Endothelial cell of umbilical vein (primary cell): ENCODE measurements around the gene RASL11A. TPM values are rescaled to one million over a fixed set of nuclear protein-coding genes. Genes with fewer than 3 reads are reported as not detected.

Experiments
- BruUV-seq: library from RNA; stranded (reverse); fragments of 400-500 nt; replicated peaks from 2 replicates; lab custom pipeline; 2021; lab: Mats Ljungman, UMichigan
- CTCF ChIA-PET: fragments of 300-600, 350-600 bp; sonication (Branson Sonifier 250); formaldehyde crosslinking; loops from one replicate; lab custom pipeline; 2021; ENCODE audit warnings: antibody characterized with exemption, inconsistent platforms; lab: Charles Lee
- POLR2A ChIA-PET: fragments of 300-600, 350-600 bp; sonication (Branson Sonifier 250); formaldehyde crosslinking; loops from one replicate; lab custom pipeline; 2021; ENCODE audit warnings: antibody characterized with exemption, inconsistent platforms; lab: Charles Lee
- DNase-seq: peaks from one replicate; pipeline ENCODE4 v3.0.0-alpha.2; 2011; ENCODE audit warnings: low read depth, low spot score
- FAIRE-seq: peaks from 2 replicates; lab custom pipeline; 2011; peaks lifted over from hg19 to GRCh38; lab: Jason Lieb, UNC
- H2AFZ ChIP-seq: 2 replicates; pipeline ENCODE4 v1.6.0; 2012; ENCODE audit warnings: low read depth, low read length, control low read depth, inconsistent platforms
- H3K27ac ChIP-seq: 2 replicates; pipeline ENCODE4 v1.5.1; 2011; ENCODE audit warnings: low read depth, mild to moderate bottlenecking, control low read depth, low read length, moderate library complexity; ENCODE audit not compliant: insufficient read depth
- H3K27me3 ChIP-seq, 2 experiments: 2 replicates each; pipeline versions ENCODE4 v1.6.0 to v1.6.1; 2011; ENCODE audit warnings: low read length in 2 of 2, mixed read lengths in 1 of 2; ENCODE audit not compliant: control insufficient read depth in 2 of 2, insufficient read depth in 2 of 2
- H3K36me3 ChIP-seq, 2 experiments: 2 replicates in 1 of 2; 3 replicates in 1 of 2; pipeline ENCODE4 v1.5.1; 2011; ENCODE audit warnings: low read length in 2 of 2, mild to moderate bottlenecking in 1 of 2, moderate library complexity in 1 of 2; ENCODE audit not compliant: control insufficient read depth in 2 of 2, insufficient read depth in 2 of 2; ENCODE audit errors: extremely low read depth in 1 of 2
- H3K4me1 ChIP-seq: 3 replicates; pipeline ENCODE4 v1.5.1; 2011; ENCODE audit warnings: mild to moderate bottlenecking, low read length; ENCODE audit not compliant: control insufficient read depth, insufficient read depth; ENCODE audit errors: extremely low read depth
- H3K4me2 ChIP-seq: 2 replicates; pipeline ENCODE4 v1.6.1; 2011; ENCODE audit warnings: low read length, control low read depth, mixed read lengths; ENCODE audit not compliant: insufficient read depth
- H3K4me3 ChIP-seq, 3 experiments: fragments of 200-600 bp in 1 of 3; sonication (generic), shearing (Covaris generic) in 1 of 3; replicated peaks in 1 of 3; 2 replicates each; pipeline ENCODE4 v1.5.1; 2011 to 2016; ENCODE audit warnings: control low read depth in 3 of 3, low read length in 3 of 3, mild to moderate bottlenecking in 2 of 3, inconsistent platforms in 1 of 3, low read depth in 1 of 3, moderate library complexity in 1 of 3; ENCODE audit not compliant: insufficient read depth in 1 of 3
- H3K79me2 ChIP-seq: 2 replicates; pipeline ENCODE4 v1.6.0; 2012; ENCODE audit warnings: low read length, inconsistent platforms; ENCODE audit not compliant: control insufficient read depth, insufficient read depth
- H3K9ac ChIP-seq: replicated peaks from 2 replicates; pipeline ENCODE3; 2011; ENCODE audit warnings: low read length, control low read depth; ENCODE audit not compliant: insufficient read depth; ENCODE audit errors: extremely low read depth
- H3K9me1 ChIP-seq: replicated peaks from 3 replicates; pipeline ENCODE4 v1.6.0; 2011; ENCODE audit warnings: mild to moderate bottlenecking, low read length; ENCODE audit not compliant: control insufficient read depth, insufficient read depth; ENCODE audit errors: extremely low read depth
- H3K9me3 ChIP-seq: replicated peaks from 2 replicates; pipeline ENCODE4 v1.5.1; 2012; ENCODE audit warnings: low read length, inconsistent platforms; ENCODE audit not compliant: control insufficient read depth, insufficient read depth
- H4K20me1 ChIP-seq: replicated peaks from 2 replicates; pipeline ENCODE3; 2011; ENCODE audit warnings: mild to moderate bottlenecking, low read length; ENCODE audit not compliant: control insufficient read depth, insufficient read depth; ENCODE audit errors: extremely low read depth
- CTCF ChIP-seq, 2 donors: IDR thresholded peaks; 1 replicate in 1 of 2; 2 replicates in 1 of 2; pipeline ENCODE4 v1.5.1; 2011; ENCODE audit warnings: low read length in 2 of 2, mild to moderate bottlenecking in 2 of 2, moderate library complexity in 2 of 2, control low read depth in 1 of 2, inconsistent platforms in 1 of 2, low read depth in 1 of 2; ENCODE audit not compliant: insufficient read depth in 1 of 2; ENCODE audit errors: extremely low read depth in 1 of 2
- EZH2 ChIP-seq: IDR thresholded peaks from 2 replicates; pipeline ENCODE4 v1.6.1; 2012; ENCODE audit warnings: borderline replicate concordance, low read depth, mild to moderate bottlenecking, moderate library complexity, low read length, inconsistent platforms; ENCODE audit not compliant: severe bottlenecking
- GATA2 ChIP-seq: IDR thresholded peaks from 2 replicates; pipeline ENCODE4 v1.7.0; 2011; ENCODE audit warnings: low read depth, mild to moderate bottlenecking, moderate library complexity, mixed read lengths, low read length; ENCODE audit not compliant: insufficient read length, insufficient read depth
- JUN ChIP-seq: IDR thresholded peaks from 2 replicates; pipeline ENCODE4 v1.6.1; 2011; ENCODE audit warnings: borderline replicate concordance, low read depth; ENCODE audit not compliant: insufficient read length, insufficient read depth
- MYC ChIP-seq: IDR thresholded peaks from one replicate; pipeline ENCODE4 v1.6.1; 2011; ENCODE audit warnings: mild to moderate bottlenecking, low read depth, low read length
- POLR2A ChIP-seq: IDR thresholded peaks from 2 replicates; pipeline ENCODE4 v1.6.1; 2012; ENCODE audit warnings: low read depth, mild to moderate bottlenecking, control low read depth, low read length
- POLR2AphosphoS5 ChIP-seq: IDR thresholded peaks from 2 replicates; pipeline ENCODE4 v1.6.1; 2012; ENCODE audit warnings: low read depth, mild to moderate bottlenecking, control low read depth, low read length, moderate library complexity; ENCODE audit not compliant: insufficient read depth
- dilution Hi-C: fragments of 300-500 bp; cut with MboI; formaldehyde crosslinking; loops from one replicate; pipeline ENCODE4 v1.15.0; 2019; ENCODE audit warnings: low sequenced_read_pairs; ENCODE audit not compliant: extremely low pct_ligation_motif_present
- intact Hi-C: fragments of 100-400 bp; cut with micrococcal nuclease; formaldehyde crosslinking; loops from one replicate; pipeline ENCODE4 v1.10.0; 2022
- polyA plus RNA-seq, 4 experiments: library from polyadenylated mRNA; depleted of rRNA in 3 of 4; stranded (reverse) in 3 of 4; unstranded in 1 of 4; fragments of >200 nt; gene quantifications; 2 replicates each; pipeline versions ENCODE4 v1.2.1 to v1.2.3, GENCODE V29; 2011 to 2012; ENCODE audit warnings: missing spikeins in 1 of 4
- total RNA-seq: library from RNA; stranded (reverse); gene quantifications from 2 replicates; pipeline ENCODE4 v1.2.3, GENCODE V29; 2021

RASL11A gene
- total and polyA plus RNA-seq, 2 donors (not counting 3 experiments of a cell fraction or from before 2014, with no cell fraction given) = 1.2 to 1.3 TPM

- H3K4me1 ChIP-seq = no peaks in the 10 kb centered on the region
- no peak overlapping the region for H3K9ac ChIP-seq
- no peaks in the 10 kb centered on the region for H4K20me1 ChIP-seq
- no peaks in the 10 kb centered on the region for H3K9me3 ChIP-seq
- BruUV-seq = no TSS peak
- H3K36me3 ChIP-seq = no peaks in the 10 kb centered on the region
- no peaks in the 10 kb centered on the region for H3K79me2 ChIP-seq
- FAIRE-seq (no peak), DNase-seq (no peak)
- no peak overlapping the region for H3K4me3 ChIP-seq
- no peak overlapping the region for H2AFZ ChIP-seq
- peaks cover 0 to 11% of the 10 kb centered on the region in 2 experiments for H3K27me3 ChIP-seq
- no peak overlapping the region for H3K4me2 ChIP-seq
- intact Hi-C loops (no loop called here), dilution Hi-C loops (no loop called here)
- no peaks in the 10 kb centered on the region for H3K9me1 ChIP-seq
- no peak for TF ChIP-seq EZH2
- no peak for TF ChIP-seq CTCF (IDR thresholded peaks at IDR 0.05; ENCODE audit: extremely low read depth in 1 of 2, insufficient read depth in 1 of 2, low read depth in 1 of 2, low read length in 2 of 2)
- no peak for TF ChIP-seq POLR2AphosphoS5
- no peak for TF ChIP-seq MYC
- no peak for TF ChIP-seq JUN
- TF ChIP-seq POLR2A = no peak
- POLR2A ChIA-PET = no interaction called here
- H3K27ac ChIP-seq = no peak overlapping the region
- CTCF ChIA-PET = no interaction called here
Observed at GRCh38 chr13:27228131-27228530, 42.5 kb upstream of the RASL11A start.

DNA sequence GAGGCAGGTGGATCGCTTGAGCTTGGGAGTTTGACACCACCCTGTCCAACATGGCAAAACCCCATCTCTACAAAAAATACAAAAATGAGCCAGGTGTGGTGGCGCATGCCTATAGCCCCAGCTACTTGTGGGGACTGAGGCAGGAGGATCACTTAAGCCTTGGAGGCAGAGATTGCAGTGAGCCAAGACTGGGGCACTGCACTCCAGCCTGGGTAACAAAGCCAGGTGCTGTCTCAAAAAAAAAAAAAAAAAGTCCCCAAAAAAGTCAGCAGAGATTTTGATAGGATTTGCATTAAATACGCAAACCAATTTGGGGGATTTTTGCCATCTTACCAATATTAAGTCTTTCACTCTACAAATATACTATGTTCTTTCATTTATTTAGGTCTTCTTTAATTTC, 41.0 kb upstream of the RASL11A start:
- H3K9ac ChIP-seq = no peak overlapping the region
- no TSS peak for BruUV-seq
- dilution Hi-C loops (no loop called here), intact Hi-C loops (no loop called here)
- H3K27ac ChIP-seq = no peak overlapping the region
- TF ChIP-seq GATA2 = no peak
- TF ChIP-seq EZH2 = no peak
- H3K9me1 ChIP-seq = no peaks in the 10 kb centered on the region
- no peaks in the 10 kb centered on the region for H3K4me1 ChIP-seq
- ChIA-PET CTCF (no interaction called here), POLR2A (no interaction called here)
- no peaks in the 10 kb centered on the region for H3K79me2 ChIP-seq
- H2AFZ ChIP-seq = no peak overlapping the region
- no peaks in the 10 kb centered on the region for H3K9me3 ChIP-seq
- H3K4me2 ChIP-seq = no peak overlapping the region
- DNase-seq (no peak), FAIRE-seq (no peak)
- no peaks in the 10 kb centered on the region for H4K20me1 ChIP-seq
- H3K27me3 ChIP-seq = peaks cover 0 to 11% of the 10 kb centered on the region in 2 experiments
- H3K4me3 ChIP-seq = no peak overlapping the region
- no peaks in the 10 kb centered on the region for H3K36me3 ChIP-seq
